Activated T-cell treated with anti-CD3 and anti-CD28 coated beads for 4 hours (primary cell): ENCODE results near the gene PLEKHA7.
"Not testable (repeated sequence)": the region's sequence is repeated elsewhere in the genome, so short reads cannot be mapped to it uniquely, and the experiment has no call there.

Experiments
- DNase-seq: peaks from one replicate; pipeline ENCODE4 v3.0.0-alpha.2; 2020

The PLEKHA7 gene, protein sequence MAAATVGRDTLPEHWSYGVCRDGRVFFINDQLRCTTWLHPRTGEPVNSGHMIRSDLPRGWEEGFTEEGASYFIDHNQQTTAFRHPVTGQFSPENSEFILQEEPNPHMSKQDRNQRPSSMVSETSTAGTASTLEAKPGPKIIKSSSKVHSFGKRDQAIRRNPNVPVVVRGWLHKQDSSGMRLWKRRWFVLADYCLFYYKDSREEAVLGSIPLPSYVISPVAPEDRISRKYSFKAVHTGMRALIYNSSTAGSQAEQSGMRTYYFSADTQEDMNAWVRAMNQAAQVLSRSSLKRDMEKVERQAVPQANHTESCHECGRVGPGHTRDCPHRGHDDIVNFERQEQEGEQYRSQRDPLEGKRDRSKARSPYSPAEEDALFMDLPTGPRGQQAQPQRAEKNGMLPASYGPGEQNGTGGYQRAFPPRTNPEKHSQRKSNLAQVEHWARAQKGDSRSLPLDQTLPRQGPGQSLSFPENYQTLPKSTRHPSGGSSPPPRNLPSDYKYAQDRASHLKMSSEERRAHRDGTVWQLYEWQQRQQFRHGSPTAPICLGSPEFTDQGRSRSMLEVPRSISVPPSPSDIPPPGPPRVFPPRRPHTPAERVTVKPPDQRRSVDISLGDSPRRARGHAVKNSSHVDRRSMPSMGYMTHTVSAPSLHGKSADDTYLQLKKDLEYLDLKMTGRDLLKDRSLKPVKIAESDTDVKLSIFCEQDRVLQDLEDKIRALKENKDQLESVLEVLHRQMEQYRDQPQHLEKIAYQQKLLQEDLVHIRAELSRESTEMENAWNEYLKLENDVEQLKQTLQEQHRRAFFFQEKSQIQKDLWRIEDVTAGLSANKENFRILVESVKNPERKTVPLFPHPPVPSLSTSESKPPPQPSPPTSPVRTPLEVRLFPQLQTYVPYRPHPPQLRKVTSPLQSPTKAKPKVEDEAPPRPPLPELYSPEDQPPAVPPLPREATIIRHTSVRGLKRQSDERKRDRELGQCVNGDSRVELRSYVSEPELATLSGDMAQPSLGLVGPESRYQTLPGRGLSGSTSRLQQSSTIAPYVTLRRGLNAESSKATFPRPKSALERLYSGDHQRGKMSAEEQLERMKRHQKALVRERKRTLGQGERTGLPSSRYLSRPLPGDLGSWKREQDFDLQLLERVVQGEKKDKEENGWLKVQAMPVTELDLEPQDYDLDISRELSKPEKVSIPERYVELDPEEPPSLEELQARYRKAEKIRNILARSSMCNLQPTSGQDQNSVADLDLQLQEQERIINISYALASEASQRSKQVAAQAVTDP

DNA sequence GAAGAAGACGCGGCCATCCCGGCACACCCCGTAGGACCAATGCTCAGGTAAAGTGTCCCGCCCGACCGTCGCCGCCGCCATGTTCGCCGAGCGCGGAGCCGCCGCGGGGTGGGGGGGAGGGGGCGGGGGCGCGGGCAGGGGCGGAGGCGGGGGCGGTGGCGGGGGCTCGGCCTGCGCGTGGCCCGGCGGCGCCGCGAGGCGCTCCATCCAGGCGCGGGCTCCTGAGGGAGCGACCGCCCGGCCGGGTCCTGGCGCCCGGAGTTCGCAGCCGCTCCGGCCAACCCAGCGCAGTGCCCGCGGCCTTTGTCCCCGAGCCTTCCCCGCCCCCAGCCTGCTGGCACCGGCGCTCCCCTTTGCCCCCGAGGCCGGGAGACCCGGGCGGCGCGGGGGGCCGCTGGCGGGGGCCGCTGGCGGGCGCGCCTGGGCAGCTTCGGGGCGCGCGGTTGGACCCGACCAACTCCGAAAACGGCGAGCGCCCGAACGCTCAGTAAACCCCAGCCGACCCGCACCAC is at the start of gene PLEKHA7:
Gene PLEKHA7, minus strand, starts transcription at position 94 of the 512 bp plus-strand sequence. Its CDS starts 13 bp downstream, at position 81.
- no peak for DNase-seq

DNA sequence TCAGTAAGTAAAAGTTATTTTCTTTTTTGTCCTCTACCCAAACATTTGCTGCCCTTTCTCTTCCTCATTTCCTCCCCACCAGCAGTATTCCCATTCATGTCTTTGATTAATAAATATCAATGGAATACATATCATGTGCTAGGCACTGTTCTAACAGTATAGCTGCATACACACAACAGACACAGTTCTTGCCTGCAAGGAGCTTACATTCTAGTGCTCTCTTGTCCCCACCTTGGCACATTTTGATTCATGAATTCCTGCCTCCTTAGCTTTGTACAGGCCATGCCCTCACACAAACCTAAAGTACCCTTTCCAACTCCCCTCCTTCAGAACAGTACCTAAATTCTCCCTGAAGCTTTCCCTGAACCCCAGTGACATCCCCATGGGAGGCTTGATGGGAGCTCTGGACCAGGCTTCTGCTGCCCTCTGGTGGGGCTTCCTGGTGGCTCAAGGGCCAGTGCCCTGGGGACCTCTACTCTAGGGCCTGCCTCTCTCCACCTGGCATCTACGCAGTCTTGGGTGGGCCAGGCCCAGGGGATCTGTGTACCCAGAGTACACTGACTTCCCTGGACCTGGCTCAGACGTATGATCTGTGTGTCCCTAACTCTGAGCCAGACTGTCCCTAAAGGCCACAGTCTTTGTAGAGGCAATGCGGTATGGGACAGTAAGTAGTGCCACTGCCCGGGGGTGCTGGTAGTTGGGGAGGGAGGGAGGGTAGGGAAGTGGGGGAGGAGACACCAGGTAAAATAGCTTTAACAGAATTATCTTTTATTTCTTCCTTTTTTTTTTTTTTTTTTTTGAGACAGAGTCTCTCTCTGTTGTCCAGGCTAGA is 49.2 kb upstream of the PLEKHA7 start:
- no peak for DNase-seq

DNA sequence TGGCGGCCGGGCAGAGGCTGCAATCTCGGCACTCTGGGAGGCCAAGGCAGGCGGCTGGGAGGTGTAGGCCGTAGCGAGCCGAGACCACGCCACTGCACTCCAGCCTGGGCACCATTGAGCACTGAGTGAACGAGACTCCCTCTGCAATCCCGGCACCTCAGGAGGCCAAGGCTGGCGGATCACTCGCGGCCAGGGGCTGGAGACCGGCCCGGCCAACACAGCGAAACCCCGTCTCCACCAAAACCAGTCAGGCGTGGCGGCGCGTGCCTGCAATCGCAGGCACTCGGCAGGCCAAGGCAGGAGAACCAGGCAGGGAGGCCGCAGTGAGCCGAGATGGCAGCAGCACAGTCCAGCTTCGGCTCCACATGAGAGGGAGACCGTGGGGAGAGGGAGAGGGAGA is 36.9 kb upstream of the PLEKHA7 start:
- DNase-seq: not testable (repeated sequence)

DNA sequence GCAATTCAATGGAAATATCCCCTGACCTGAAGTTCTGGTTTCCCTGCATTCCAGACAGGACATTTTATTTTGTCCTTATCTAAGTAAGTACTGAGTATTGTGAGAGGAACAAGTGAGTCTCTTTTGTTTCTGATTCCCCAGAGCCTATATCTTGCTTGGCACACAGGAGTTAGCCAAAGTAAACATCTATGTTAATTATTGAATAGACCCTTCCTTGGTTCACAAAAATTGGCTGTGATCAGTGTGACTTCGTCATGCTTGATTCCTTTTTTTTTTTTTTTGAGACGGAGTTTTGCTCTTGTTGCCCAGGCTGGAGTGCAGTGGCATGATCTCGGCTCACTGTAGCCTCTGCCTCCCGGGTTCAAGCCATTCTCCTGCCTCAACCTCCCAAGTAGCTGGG is 34.3 kb upstream of the PLEKHA7 start:
- DNase-seq: not testable (repeated sequence)

DNA sequence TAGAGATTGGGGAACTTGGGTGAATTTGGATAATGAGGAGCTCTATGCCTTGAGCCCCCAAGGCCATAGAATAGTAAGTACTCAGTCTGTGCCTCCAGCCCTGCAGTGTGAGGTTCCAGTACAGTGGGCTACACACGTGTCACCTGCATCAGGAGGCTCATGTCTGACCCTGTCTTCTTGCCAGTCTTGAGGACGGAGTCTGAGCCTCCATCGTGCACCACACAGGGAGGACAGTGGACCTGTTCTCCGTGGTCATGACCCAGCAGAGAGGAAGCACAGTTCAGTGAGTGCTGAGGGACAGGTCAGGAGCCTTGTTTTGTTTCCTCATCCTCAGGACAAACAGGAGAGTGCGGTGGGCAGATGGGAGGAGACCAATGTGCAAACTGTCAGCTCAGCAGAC is 32.5 kb upstream of the PLEKHA7 start:
- DNase-seq: no peak

DNA sequence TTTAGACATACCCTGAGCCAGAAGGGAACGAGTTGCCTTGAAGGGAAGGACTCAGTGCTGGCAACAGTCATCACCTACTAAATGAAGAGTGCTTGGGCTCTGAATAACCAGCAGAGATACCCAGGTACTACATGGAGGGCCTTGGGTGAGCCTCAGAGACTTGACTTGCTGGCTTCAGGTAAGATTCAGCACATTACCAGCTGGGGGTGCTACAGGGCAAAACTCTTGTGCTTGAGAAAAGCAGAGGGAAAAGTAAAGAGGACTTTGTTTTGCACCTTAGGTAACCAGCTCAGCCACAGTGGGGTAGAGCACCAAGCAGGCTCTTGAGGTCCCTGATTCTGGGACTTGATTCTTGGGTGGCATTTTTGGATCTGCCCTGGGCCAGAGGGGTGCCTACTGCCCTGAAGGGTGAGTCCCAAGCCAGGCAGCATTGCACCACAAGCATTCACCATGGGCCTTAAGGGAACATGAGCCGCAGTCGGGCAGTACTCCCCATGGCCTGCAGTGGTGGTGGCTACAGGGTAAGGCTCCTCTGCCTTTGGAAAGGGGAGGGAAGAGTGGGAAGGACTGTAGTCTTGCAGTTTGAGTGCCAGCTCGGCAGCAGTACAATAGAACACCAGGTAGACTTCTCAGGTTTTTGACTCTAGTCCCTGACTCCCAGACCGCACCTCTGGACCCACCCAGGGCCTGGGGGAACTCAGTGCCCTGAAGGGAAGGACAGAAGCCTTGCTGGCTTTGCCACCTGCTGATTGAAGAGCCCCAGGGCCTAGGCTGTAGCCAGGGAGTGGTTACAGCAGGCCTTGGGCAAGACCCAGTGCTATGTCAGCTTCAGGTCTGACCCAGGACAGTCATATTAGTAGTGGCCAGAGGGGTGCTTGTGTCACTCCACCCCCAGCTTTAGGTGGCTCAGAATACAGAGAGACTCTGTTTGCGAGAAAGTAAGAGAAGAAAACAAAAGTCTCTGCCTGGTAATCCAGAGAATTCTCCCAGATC is 22.7 kb upstream of the PLEKHA7 start:
- no peak for DNase-seq

DNA sequence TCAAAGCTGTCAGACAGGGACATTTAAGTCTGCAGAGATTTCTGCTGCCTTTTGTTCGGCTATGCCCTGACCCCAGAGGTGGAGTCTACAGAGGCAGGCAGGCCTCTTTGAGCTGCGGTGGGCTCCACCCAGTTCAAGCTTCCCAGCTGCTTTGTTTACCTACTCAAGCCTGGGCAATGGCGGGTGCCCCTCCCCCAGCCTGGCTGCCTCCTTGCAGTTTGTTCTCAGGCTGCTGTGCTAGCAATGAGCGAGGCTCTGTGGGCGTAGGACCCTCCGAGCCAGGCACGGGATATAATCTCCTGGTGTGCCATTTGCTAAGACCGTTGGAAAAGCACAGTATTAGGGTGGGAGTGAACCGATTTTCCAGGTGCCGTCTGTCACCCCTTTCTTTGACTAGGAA is 19.8 kb upstream of the PLEKHA7 start:
- not testable (repeated sequence) for DNase-seq

DNA sequence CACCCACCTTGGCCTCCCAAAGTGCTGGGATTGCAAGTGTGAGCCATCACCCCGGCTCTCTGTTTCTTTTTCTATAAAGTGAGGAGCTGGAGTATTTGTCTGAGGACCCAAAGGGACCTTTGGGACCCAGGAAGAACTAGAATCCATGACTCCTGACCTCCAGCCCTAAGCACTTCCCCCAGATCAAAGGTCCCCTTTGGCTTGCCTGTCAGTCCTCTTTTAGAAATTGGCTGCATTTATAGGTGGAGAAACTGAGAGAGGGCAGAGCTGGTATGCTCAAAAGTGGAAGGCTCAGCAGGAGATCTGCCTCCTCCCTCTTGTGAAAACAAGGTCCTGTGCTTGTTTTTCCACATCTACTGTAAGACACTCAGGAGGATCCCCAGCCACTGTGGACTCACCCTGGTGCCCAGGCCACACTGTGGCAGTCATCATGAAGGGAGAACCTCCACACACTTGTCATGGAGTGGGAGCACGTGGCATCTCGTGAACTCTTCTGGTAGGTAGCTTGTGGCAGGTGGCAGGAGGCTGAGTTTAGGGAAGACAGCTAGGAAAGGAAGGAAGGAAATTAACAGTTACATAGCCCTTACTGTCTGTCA is 12.4 kb upstream of the PLEKHA7 start:
- no peak for DNase-seq

DNA sequence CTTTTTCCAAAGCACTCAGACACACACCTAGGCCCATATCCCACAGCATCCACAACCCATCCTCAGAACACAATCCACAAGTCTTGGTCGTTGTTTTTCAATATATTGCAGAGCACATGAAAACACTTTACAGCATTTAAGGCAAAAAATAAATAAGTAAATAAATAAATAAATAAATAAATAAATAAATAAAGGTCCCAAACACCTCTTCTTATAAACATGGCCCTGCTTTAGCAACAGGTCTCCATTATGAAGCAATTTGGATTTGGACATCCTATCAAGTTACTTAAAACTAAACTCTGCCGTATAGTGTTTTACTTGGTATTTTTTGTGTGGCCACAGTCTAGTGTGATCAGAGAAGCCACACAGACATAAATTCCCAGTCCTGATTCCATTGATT is 10.7 kb upstream of the PLEKHA7 start:
- no peak for DNase-seq

DNA sequence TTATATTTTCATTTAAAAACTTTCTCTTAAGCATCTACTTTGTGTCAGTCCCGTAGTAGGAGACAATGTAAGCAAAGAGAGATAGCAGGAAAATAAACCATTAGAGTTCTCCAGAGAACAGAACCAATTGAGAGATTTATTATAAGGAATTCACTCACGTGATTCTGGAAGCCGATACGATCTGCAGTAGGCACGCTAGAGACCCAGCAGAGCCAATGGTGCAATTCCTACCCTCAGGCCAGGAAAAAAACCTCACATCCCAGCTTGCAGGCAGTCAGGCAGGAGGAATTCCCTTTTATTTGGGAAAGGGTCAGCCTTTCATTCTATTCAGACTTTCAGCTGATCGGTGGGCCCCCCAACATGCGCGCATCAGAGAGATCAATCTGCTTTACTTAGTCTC is 7.3 kb upstream of the PLEKHA7 start:
- no peak for DNase-seq

DNA sequence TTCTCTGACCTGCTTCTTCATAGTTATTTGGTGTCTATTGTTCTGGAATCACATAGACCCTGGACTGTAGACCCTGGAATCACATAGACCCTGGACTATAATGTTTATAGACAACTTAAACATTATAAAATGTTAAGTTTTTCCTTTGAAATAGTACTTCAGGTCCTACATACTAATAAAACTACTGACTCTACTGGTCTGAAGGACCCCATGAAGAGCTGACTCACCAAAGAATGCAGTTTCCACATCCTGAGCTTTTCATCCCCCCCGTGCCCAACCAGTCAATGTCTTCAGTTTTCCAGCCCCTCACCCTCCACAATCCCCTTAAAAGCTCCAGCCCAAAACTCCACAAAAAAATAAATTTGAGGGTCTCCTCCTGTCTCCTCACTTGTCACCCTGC is 6.6 kb upstream of the PLEKHA7 start:
- DNase-seq: no peak

DNA sequence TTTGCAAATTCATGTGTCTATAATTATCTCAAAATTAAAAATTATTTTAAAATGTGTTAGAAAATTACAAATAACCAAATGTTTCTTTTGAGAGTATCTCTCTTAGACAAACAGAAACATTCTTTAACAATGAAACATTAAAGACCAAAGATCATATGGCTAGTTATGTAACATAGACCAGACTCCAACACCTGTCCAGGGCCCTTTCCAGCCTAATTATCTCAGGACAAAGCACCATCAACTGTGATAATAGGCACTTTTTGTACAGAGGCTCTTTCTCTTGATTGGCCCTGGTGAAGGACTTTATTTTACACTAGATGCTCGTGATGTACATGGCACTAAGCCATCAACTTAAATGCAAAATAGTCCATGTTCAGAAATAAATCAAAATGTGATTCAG is 5.0 kb upstream of the PLEKHA7 start:
- DNase-seq: no peak

DNA sequence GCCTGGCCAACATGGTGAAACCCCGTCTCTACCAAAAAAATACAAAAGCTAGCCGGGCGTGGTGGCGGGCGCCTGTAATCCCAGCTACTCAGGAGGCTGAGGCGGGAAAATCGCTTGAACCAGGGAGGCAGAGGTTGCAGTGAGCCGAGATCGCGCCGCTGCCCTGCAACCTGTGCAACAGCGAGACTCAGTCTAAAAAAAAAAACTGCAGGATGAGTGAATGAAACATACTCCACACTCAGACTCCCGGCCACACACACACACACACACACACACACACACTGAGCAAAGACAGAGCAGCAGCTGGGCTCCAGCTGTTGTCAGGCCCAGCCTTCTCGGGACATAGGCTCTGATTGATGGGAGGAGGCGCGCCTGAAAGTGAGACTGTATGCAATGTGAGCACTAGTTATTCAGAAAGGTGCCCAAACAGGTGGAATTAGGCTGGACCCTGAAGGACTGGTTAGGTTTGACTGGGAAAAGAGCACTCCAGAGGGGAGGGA is 1.5 kb upstream of the PLEKHA7 start:
- no peak for DNase-seq

DNA sequence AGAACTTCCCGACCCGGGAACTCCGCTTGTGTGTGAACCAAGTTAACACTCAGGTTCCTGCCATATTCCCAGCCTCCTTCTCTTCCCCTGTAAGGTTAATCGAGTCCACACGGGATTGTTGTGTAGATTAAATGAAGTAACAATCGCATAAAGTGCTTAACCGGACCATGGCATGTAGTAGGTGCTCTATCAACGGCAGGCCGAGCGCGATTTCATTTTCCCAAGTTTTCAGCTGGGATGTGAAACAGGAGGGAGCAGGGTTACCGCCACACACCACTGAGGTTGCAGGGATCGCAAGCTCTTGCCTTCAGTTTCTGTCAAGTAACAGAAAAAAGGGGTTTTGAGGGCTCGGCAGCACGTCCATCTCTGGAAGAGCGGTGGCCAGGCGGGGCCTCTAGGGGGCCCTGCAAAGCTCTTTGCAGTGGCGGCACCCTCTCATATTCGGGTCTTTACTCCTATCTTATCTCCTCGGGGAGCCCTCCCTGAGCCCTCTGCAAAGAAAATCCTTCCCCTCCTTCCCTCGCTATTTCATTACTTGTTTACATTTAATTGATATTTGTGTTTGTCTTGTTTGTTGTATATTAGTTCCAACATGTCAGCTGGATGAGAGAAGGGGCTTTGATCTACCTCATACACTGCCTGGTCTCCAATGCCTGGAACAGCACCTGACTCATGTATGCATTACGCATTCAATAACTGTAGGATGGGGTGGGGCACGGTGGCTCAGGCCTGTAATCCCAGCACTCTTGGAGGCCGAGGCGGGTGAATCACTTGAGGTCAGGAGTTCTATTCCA is 816 bp upstream of the PLEKHA7 start:
- no peak for DNase-seq

DNA sequence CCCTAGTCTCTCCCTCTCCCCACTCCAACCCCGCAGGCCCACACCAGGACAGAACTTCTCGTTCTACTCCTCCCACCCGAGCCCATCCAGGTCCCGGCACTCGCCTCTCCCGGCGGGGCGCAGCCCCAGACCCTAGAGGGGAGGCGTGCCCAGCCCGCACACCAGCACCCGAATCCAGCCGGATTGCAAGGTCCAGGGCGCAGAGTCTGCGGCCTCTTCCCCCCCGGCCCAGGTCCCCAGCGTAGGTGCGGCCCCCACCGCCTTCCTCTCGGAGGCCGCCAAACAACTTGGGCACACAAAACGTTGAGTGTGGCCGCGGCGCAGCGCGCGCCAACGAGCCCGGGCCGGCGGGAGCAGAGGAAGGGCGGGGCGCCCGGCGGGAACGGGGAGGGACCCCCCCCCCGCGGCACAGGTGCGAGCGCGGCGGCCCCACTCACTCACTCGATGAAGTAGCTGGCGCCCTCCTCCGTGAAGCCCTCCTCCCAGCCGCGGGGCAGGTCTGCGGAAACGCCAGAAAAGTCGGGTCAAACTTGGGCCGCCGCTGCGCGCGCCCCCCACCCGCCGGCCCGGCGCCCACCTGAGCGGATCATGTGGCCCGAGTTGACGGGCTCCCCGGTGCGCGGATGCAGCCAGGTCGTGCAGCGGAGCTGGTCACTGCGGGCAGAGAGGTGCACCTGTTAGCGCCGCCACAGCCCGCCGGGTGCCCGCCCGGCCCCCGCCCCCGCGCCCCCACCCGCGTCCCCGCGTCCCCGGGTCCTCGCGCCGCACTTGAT is 480 bp downstream of the PLEKHA7 start:
- DNase-seq: no peak

DNA sequence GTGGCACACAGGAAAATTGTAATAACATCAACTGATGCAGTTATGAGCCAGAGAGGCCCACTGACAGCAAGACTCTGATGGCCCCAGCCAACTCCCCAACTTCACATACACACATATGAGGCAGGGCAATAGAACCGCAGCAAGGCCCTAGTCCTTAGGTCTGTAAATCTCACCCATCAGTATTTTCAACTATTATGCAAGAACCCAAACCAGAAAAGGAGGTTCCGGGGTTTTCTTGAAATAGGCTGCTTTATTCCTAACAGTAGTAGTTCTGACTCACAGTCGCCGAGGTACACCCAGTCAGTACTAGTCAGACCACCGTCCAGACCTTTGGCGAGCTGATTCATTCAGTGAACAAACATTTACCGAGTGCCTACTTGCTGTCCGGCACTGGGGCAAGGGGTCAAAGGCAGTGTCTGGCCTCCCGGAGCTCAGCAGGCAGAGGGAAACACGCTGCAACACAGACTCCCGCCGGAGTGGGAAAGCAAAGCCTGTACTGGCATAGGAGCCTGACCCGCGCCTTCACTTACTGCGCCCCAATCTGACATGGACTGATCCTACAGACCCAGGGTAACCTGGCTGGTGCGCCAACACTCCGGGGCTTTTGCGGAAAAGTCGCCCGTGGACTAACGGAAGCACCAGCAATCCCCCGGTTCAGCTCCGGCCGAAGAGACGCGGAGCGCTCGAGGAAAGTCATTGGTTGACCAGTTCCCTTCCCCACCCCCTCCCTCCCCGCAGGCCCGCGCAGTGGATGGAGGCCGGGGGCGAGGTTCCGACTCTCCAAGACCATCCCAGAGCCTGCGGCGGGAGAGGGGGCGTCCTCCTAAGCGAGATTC is 1.3 kb downstream of the PLEKHA7 start:
- DNase-seq: no peak

DNA sequence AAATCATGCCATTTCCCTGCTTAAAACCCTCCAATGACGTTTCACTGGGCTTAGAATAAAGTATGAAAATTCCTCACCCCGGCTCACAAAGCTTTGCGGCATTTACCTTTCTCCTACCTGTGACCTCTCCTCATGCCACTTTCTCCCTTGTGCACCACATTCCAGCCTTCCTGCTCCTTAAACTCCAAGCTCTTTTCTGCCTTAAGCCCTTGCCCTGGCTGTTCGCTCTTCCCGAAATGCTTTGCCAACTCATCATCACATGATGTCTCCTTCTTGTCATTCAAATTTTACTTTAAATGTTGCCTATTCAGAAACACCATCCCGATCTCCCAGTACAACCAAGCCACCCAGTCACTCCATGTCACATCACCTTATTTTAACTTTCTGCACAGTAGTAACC is 2.0 kb downstream of the PLEKHA7 start:
- no peak for DNase-seq
